ENCODE results near the gene ING4.

DNA sequence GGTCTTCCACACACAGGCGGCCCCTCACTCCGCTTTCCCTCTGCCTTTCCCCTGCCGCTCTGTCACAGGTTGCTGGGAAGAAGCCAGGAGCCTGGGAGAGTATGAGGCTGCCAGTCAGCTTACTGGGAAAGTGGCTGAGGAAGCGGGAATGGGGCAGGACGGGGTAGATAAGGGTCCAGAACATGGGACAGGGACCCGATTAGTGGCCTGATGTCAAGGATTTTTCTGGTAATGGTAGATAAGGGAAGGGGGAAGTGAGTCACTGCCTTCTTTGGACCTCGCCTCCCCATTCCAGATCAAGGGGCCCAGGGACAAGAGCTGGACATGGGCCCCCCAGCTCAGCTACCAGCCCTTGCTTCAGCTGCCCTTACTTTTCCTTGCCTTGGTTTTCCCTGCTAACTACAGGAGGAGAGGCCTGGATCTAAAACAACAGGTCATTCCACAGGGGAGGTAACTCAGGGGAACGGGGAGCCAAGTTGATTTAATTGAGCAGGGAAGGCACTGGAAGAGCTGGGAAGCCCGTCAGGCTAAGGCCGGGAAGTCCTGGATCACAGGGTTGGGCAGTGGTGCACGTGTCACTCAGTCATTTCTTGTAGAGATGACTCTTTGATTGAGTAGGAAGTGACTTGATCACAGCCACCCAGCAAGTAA is 23.6 kb downstream of the ING4 start:
- TF ChIP-seq, protein P1, sequence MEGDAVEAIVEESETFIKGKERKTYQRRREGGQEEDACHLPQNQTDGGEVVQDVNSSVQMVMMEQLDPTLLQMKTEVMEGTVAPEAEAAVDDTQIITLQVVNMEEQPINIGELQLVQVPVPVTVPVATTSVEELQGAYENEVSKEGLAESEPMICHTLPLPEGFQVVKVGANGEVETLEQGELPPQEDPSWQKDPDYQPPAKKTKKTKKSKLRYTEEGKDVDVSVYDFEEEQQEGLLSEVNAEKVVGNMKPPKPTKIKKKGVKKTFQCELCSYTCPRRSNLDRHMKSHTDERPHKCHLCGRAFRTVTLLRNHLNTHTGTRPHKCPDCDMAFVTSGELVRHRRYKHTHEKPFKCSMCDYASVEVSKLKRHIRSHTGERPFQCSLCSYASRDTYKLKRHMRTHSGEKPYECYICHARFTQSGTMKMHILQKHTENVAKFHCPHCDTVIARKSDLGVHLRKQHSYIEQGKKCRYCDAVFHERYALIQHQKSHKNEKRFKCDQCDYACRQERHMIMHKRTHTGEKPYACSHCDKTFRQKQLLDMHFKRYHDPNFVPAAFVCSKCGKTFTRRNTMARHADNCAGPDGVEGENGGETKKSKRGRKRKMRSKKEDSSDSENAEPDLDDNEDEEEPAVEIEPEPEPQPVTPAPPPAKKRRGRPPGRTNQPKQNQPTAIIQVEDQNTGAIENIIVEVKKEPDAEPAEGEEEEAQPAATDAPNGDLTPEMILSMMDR (conservative IDR thresholded peaks at IDR 0.05; ENCODE audit: low read depth, low read length) = no peak
- TF ChIP-seq MAFK (IDR thresholded peaks at IDR 0.05; ENCODE audit: low read depth, low read length) = no peak
- no peak for TF ChIP-seq ELK1 (IDR thresholded peaks at IDR 0.05; ENCODE audit: borderline replicate concordance, low read depth, low read length)
- no peak for TF ChIP-seq POLR2A (IDR thresholded peaks at IDR 0.05; ENCODE audit: low read depth, low read length)
- TF ChIP-seq MAZ (IDR thresholded peaks at IDR 0.05; ENCODE audit: borderline replicate concordance, low read depth, low read length) = no peak
- TF ChIP-seq MXI1 (IDR thresholded peaks at IDR 0.05; ENCODE audit: borderline replicate concordance, low read depth, low read length) = no peak
- TF ChIP-seq BHLHE40 (IDR thresholded peaks at IDR 0.05; ENCODE audit: low read depth, low read length) = no peak
- TF ChIP-seq RCOR1 (IDR thresholded peaks at IDR 0.05; ENCODE audit: insufficient replicate concordance, low read length) = no peak
- TF ChIP-seq RAD21 (IDR thresholded peaks at IDR 0.05; ENCODE audit: low read length) = no peak
- no peak for TF ChIP-seq SMC3 (IDR thresholded peaks at IDR 0.05; ENCODE audit: low read depth, low read length)
